ENCODE data around the gene SMG6.

Gene SMG6

DNA sequence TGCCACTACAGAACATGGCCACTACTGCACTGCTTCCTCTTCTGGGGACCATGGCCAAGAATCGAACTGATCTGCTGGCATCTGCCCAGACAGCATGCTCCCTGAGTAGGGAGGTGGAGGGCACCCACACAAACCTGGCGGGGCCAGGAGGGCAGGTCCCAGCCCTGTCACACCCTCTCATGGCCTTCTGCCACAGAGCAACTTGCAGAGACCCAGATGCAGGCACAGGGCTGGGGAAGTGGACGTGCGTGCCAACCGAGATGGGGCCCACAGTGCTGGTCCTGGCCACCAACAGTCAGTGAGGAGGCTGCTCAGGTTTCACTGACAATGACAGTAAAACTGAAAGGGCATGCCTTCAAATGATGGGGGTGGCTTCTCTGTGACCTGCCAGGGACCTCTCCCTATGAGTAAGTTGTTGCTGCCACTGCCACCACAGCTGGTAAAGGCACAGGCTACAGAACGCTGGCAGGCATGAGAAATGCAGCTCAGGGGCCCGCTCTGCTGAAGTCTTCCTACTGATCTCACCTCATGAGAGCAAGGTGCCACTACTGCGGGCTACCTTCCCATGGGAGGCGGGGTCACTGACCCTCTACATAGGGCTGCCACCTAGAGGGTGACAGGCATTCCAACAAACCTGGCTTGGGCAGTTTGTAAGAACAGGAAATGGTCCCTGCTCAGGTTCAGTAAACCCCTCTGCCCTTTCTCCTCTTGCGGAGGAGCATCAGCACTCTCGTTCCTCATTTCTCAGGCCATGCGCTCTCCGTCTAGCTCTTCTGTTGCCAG lies 233.2 kb downstream of the SMG6 start:
- peak; percentile 13 to 43 for DNase-seq

DNA sequence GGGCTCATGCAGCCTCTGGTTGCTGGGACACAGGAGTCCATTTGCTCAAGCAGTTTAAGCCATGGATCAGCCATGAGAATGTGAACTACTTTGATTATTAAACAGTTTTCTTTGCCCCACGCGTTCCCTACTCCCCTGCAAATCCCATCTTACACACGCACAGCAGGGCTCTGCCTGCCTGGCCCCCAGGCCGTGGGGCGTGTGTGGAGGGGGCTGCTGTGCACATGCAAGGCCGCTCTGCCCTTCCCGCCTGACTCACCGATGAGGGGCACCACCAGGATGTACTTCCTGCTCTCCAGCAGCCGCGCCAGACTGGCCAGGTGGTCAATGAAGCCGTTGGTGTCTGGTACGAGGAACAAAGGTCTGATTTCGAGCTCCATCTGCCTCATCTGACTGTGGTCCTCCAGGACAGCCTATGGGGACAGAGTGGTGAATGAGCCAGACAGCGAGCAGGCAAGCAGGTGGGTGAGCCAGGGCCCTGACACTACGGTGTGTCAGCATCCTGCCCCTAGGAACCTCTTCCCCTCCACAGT lies 235.0 kb downstream of the SMG6 start:
- no peak for DNase-seq

DNA sequence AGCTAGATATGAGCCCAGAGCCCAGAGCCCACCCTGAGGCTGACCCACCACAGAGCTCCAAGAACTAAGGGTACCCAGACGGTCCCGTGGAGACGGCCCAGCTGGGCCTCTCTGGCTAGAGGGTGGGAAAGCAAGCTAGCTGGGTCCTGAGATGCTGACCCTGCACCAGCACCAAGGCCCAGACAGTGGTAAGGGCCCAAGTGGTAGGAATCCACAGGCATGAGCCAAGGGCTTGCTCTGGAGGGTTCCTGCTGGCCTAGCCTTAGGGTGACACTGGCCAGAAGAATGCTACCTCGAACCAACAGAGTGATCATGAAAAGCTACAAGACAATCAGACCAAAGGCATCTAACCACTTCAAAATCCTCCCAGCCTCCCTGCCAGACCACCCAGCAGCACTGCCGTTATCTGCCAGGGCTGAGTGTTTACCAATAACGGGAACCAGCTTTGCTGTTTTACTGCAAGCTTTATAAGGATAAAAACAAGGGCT lies 235.5 kb downstream of the SMG6 start:
- DNase-seq, result no peak

DNA sequence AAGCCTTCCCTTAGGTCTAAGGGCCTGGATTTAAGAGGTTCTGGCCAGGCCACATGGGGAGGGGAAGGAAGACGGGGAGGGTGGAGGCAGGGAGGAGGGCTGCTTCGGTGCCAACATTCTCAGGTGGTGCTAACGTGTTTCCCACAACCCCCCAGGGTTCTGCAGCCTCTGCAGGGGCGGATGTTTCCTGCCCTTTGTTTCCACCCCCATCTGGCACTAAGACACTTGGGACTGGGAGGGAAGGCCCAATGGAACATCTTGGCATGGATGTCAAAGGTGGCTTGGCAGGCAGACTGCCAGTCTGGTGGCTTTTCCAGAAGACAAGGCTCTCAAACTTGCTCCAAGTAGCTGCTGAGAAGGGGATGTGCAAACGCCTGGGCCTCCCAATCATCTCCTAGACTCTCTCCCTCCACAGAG lies 236.0 kb downstream of the SMG6 start:
- DNase-seq, result no peak

DNA sequence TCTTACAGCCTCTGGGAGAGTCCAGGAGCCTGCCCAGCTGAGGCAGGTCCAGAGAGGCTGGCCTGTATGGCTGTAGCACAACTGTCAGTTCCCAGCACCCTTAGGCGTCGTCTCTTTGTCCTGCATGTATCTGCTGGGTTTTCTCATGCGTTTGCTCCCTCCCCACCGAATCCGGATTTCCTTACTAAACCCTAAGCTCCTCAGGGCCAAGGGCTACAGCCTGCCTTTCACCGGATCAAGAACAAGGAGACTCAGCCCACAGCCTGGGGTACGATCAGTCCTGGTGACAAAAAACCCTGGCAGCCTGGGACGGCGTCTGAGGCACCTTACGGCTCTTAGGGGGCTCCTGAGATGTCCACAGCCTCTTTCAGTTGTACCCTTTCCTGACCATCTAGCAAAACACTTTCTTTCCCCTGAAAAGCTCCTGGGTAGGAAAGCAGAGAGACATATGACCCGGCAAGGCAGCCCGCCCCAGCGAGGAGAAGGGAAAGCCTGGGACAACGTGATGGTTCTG lies 236.5 kb downstream of the SMG6 start:
- DNase-seq, result no peak

DNA sequence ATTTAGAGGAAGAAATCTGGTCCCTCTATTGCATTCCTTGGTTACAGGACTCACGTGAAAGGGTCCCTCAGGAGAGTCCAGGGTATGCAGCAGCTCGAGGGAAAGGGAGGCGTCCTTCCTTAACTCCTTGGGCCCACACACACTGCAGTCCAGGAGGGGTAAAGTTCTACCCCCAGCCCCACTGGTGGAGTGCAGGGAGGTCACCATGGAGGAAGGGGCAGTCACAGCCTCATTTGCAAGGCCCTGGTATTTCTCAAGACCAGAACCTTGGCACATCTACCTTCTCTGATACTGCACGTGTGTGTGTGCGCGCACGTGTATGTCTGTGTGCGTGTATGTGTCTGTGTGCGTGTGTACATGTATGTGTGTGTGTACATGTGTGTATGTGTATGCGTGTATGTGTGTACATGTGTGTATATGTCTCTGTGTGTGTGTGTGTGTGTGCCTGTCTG lies 237.6 kb downstream of the SMG6 start:
- no peak for DNase-seq

DNA sequence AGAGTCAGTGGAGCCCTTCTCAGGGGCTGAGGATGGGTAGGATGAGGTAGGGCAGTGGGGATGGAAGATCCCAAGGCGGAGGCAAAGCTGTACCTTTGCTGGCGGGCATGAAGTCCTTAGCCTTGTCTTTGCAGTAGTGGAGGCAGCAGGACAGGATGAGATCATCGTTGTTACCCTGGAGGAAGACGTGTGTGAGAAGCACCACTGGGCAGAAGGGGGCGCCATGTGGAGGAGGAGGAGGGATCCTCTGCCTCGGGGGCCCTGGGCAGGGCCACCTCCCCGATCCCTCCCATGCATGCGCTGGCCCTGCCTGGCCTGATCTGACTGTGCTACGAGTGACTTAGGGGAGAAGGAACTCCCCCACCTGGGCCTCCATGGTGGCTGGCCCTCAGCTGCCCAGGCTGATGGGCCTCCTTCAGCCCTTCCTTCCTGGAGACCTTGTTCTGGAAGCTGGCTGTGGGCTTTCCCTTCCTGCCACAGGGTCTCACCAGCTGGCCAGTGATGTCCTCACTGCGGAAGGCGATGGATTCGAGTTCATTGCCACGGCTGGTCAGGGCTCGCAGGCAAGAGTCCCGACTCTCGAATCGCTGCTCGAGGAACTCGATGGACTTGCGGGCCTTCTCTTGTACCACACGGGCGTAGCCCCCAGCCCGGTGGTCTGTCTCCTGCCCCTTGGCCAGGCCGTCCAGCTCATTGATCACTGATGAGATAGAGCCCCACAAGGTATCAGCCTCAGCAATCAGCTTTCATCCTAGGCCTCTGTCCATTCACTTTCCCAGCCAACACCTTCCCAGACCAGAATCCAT lies 238.4 kb downstream of the SMG6 start:
- DNase-seq, result peak; percentile 21 to 61

DNA sequence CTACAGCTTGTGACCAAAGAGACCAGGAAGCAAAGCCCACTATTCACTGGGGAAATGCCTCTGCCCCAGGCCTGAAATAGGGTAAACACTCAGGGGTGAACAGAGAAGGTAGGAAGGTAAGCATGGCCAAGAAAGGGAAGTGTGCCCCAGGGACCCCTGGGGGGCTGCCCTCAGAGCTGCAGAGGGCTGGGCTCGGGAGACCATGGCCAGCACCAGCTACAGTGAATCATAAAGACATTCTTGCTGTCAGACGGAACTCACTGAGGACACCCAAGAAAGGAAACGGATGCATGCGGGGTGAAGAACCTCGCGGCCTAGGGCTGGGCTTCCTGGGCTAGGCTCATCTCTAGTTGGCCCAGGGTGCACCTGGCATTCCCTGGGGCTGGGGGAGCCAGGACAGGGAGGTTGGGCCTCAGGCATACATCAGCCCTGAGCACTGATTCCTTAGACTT lies 239.0 kb downstream of the SMG6 start:
- no peak for DNase-seq

DNA sequence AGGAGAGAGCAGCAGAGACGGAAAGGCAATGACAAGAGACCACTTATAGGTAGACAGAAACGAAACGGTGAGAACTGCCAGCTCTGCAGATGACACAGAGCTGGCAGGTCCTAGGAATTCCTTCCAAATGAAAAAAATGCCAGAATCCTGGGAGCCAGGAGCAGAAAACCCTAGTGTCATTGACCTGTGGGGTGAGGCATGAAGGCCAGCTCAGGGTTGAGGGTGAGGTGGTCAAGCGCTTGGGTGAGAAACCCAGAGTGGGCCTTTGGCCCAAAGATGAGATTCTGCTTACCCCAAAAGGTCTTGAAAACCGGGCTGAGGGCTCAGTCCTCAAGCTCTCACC lies 239.5 kb downstream of the SMG6 start:
- no peak for DNase-seq

DNA sequence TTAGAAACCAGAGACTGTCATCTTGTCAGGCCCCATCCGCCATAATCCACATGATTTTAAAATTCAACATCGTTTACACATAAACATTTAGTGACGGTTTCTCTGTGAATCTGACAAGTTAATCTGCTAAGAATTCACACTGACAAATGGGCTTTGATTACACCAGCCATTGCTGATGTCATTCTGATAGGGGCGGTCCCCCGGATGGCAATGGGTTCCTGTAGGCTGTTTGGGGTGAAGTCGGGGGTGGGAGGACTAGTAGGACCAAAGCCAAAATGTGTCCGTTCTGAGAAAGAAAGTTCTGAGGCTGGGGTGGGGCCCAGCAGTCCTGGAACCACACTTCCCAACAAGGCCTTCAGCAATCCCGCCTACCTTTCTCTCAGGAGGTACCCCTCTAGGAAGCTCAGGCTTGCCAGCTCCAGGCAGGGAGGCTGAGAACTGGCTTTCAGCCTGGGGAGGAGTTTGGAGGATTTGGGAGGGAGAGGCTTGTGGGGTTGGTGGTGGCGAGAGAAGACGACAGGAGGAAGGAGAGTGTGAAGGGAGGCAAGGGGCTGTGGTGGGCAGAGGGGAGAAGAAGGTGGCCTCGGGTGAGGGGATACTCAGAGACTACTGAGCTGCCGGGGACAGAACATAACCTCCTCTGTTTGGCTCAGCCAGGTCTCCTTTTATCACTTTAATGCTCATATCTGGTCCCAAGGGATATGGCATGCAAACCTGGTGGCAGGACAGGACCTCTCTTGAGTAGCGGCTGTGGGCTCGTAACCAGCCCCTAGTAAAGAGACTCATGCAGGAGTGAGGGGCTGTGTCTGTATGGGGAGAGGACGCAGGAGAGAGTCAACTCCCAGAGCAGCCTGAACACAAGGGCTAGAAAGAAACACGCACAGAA lies 240.1 kb downstream of the SMG6 start:
- no peak for DNase-seq

DNA sequence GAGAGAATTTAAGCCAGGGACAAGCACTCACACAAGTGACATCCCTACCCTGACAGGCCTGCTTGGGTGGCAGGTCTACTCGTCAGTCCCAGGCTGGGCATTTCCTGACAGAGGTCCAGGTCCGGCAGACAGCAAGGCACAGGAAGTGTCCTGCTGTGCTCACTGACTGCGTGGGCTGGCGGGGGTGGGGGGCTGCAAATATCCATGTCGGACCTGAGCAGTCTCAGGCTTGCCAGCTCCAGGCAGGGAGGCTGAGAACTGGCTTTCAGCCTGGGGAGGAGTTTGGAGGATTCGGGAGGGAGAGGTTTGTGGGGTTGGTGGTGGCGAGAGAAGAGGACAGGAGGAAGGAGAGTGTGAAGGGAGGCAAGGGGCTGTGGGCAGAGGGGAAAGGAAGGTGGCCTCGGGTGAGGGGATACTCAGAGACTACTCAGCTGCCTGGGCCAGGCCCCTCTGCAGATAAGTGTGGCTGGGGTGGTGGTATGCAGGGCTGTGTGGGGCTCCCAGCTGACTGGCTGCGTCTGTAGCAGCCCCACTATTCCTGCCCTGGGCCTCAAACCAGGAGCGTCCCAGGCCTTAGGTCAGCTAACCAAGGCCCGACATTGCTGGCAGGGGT lies 240.9 kb downstream of the SMG6 start:
- no peak for DNase-seq

DNA sequence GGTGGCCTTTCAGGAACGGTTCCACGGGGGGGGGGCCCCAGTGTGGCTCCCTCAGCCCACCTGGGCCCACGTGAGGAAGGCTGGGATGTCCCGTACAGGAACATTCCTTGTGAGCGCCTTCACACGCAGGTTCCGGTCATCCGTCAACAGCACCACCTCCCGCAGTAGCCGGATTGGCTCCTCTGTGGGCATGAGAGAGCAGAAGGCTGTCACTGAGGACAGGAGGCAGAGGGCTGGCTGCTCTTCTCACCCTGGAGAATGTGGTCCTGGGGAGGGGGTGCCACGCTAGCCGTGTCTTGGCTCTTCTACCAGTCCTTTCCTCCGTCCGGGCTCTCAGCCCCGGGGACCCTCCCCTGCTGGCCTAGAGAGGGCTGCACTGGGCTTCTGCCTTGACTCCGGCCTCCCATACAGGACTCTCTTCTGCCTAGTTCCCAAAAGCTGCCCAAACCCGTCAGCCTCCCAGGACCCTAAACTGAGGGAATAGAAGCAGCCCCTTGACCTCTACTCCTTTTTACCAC lies 242.1 kb downstream of the SMG6 start:
- DNase-seq, result no peak

DNA sequence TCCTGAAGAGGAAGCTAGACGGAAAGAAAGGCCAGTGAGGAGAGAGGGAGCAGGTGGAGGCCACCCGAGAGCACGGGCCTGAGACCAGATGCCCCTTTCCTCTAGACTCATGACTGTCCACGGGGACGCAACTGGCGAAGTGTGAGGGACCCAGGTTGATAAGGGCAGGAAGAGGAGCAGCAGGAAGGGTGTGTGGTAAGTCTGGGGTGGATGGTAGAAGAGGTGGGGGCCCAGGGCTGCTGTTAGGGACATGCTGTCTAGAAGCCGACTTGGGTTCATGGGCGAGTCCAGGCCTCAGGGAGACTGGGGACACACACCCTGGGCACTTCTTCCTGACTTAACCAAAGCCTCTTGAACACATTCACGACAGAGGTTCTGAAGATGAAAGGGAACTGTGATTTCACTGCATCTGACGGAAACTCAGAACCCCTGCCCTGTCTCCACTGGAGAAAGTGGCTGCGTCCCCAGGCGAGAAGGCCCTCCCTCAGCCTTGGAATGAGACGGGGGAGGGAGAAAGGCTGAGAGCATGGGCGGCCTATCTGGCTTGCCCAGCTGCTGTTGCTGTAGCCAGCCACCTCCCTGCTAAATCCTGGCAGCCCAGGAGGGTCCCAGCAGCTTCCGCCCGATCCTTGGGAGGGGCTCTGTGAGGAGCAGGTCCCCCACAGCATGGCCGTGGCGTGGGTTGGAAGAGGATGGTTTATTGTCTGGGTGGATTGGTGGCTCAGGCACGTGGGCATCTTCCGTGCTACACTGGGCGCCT lies 242.7 kb downstream of the SMG6 start:
- DNase-seq, result no peak

DNA sequence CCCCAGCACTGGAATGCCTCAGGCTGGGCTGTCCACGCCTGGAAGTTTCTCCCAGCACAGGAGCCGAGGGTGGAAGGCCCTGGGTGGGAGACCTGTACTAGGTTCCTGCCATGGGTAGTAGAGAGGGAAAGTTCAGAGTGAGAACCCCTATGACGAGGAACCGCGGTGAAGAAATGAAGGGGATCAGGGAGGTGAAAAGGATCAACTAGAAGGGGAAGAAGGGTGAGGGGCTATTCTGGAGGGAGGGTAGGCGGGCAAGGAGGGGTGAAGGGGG lies 243.3 kb downstream of the SMG6 start:
- no peak for DNase-seq

DNA sequence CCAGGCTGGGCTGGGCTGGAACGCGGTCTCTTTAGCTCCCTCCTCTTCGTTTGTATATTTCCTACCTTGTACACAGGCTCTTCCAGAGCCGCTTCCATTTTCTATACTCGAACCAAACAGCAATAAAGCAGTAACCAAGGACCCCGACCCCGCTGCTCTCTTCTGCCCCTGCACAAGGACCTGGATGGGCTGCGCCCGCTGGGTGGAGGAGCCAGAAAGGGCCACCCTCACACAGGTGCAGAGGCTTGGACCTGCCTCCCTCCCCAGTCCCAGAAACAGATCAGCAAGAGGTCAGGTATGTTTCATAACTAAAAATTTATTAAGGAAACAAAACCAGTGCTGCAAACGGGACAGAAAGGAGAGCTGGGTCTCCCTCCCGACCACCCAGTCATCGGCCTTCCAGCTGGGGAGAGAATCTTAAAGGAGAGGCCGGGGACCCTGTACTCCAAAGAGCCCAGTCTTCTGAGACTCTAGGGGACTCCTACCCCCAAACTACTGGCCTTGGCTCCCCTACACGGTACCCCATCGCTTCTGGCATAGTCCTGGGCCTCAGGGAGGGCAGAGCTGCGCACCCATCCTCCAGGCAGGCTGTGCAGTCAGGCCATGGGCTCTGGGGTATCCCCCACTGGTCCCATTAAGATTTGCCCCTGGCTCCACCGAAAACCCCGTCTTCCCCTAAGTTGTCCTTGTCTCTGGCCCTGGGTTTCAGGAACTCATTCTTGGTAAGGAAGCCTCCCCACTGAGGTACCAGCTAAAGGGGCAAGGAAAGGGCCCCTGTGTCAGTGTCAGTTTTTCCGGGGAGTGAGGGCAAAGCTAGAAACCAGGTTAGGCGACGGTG lies 243.8 kb downstream of the SMG6 start:
- no peak for DNase-seq

DNA sequence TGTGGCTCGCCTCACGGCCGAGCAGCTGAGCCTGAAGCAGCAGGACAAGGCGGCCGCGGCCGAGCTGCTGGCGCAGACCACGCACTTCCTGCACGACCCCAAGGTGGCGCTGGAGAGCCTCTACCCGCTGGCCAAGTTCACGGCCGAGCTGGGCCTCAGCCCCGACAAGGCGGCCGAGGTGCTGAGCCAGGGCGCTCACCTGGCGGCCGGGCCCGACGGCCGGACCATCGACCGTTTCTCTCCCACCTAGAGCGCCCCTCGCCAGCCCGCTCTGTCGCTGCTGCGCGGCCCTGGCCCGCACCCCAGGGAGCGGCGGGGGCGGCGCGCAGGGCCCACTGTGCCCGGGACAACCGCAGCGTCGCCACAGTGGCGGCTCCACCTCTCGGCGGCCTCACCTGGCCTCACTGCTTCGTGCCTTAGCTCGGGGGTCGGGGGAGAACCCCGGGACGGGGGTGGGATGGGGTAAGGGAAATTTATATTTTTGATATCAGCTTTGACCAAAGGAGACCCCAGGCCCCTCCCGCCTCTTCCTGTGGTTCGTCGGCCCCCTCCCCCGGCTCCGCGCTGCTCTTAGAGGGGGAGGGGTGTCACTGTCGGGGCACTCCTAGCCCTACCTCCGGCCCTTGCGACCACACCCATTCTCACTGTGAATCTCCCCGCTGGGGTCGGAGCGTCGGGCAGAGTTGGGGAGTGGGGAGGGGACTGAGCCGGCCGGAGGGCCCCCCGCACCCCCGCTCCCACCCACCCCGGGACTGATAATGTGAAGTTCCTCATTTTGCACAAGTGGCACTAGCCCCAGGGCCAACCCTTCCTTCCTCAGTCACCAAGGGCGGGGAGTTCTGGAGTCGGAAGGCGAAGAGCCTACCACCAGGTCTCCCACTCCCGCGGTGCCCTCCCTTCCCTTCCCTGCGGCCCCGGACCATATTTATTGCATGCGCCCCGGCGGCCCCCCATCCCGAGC lies 244.7 kb downstream of the SMG6 start:
- DNase-seq, result peak; percentile 43 to 69

DNA sequence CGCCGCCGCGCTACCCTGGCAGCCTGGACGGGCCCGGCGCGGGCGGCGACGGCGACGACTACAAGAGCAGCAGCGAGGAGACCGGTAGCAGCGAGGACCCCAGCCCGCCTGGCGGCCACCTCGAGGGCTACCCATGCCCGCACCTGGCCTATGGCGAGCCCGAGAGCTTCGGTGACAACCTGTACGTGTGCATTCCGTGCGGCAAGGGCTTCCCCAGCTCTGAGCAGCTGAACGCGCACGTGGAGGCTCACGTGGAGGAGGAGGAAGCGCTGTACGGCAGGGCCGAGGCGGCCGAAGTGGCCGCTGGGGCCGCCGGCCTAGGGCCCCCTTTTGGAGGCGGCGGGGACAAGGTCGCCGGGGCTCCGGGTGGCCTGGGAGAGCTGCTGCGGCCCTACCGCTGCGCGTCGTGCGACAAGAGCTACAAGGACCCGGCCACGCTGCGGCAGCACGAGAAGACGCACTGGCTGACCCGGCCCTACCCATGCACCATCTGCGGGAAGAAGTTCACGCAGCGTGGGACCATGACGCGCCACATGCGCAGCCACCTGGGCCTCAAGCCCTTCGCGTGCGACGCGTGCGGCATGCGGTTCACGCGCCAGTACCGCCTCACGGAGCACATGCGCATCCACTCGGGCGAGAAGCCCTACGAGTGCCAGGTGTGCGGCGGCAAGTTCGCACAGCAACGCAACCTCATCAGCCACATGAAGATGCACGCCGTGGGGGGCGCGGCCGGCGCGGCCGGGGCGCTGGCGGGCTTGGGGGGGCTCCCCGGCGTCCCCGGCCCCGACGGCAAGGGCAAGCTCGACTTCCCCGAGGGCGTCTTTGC lies 245.6 kb downstream of the SMG6 start:
- DNase-seq, result no peak

DNA sequence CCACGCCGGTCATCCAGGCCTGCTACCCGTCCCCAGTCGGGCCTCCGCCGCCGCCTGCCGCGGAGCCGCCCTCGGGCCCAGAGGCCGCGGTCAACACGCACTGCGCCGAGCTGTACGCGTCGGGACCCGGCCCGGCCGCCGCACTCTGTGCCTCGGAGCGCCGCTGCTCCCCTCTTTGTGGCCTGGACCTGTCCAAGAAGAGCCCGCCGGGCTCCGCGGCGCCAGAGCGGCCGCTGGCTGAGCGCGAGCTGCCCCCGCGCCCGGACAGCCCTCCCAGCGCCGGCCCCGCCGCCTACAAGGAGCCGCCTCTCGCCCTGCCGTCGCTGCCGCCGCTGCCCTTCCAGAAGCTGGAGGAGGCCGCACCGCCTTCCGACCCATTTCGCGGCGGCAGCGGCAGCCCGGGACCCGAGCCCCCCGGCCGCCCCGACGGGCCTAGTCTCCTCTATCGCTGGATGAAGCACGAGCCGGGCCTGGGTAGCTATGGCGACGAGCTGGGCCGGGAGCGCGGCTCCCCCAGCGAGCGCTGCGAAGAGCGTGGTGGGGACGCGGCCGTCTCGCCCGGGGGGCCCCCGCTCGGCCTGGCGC lies 246.3 kb downstream of the SMG6 start:
- no peak for DNase-seq
